Stimulated activated naive CD8-positive, alpha-beta T cell treated with anti-CD3 and anti-CD28 coated beads, Interleukin-15, amount 100 ng/mL, for 72 hours (primary cell): ENCODE measurements around the gene WDR90.

Source experiments
- ATAC-seq: fragments of 150-1000 bp; cut with Tn5 transposase; 2 replicates; pipeline ENCODE4 v1.10.0; 2021; ENCODE audit warnings: mild to moderate bottlenecking, moderate library complexity
- DNase-seq, 2 donors: peaks; one replicate each; pipeline ENCODE4 v3.0.0; 2021 to 2022
- H3K27ac Mint-ChIP-seq, 2 donors: one replicate each; pipeline ENCODE4 v1.8.0; 2022; ENCODE audit warnings: mild to moderate bottlenecking in 2 of 2, mixed read lengths in 2 of 2, moderate library complexity in 2 of 2
- H3K27me3 Mint-ChIP-seq: one replicate; pipeline ENCODE4 v1.8.0; 2022; ENCODE audit warnings: mixed read lengths
- H3K4me1 Mint-ChIP-seq: one replicate; pipeline ENCODE4 v1.8.0; 2022; ENCODE audit warnings: mild to moderate bottlenecking, mixed read lengths
- H3K4me3 Mint-ChIP-seq, 2 donors: one replicate each; pipeline ENCODE4 v1.8.0; 2022; ENCODE audit warnings: mild to moderate bottlenecking in 2 of 2, mixed read lengths in 2 of 2, moderate library complexity in 1 of 2
- H3K9me3 Mint-ChIP-seq, 2 donors: one replicate each; pipeline ENCODE4 v1.8.0; 2022; ENCODE audit warnings: mixed read lengths in 2 of 2

WDR90 gene

DNA sequence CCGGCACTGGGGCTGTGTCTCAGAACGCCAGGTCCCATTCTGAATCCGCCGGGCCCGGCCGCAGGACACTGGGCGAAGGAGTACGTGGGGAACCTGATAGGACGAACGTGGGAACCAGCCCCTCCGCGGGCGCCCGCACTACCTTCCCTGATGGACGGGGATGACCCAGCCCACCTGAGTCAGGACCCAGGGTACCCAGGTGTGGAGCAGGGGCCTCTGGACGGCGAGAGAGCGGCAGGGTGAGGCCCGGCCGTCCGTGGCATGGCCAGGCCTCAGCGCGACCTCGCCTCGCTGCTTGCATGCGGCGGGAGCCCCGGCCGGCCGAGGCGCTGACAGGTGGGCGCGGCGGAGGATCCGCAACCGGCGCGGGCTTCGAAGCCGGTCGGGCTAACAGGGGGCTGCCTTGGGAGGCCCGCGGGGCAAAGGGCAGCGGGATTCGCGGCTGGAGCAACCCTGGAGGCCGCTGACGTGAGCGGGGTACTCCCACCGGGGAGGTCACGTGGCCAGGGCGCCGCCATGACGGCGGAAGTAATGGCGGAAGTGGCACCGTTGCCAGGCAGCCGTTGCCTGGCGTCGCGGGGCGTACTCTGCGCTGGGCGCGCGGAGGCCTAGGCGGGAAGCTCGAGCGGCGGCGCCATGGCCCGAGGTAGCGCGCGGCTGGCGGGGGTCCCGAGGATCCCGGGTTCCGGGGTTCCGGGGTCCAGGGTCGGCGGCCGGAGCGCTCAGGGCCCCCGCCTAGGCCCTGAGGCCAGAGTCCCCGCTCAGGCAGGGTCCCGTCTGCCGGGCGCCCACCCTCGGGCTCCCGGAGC lies at the start of gene WDR90:
Gene WDR90 (plus strand): TSS at position 585 of the 809 bp plus-strand sequence. CDS start 52 bp downstream, at position 637.
- Mint-ChIP-seq H3K9me3 (no peaks in the 10 kb centered on the region), H3K4me3 (peak within 1 kb of the TSS; percentile 86 to 90), H3K4me1 (peaks cover 62% of the 10 kb centered on the region), H3K27ac (peak within 1 kb of the TSS; percentile 52 to 94), H3K27me3 (no peaks in the 10 kb centered on the region)
- DNase-seq (peak; percentile 86 to 92), ATAC-seq (peak; percentile 93)

- Mint-ChIP-seq H3K27ac (no peak overlapping the region), H3K4me3 (peak overlapping the region in 1 of 2 donors; percentile 29), H3K4me1 (peaks cover 24% of the 10 kb centered on the region), H3K9me3 (no peaks in the 10 kb centered on the region), H3K27me3 (no peaks in the 10 kb centered on the region)
- no peak for ATAC-seq
- no peak for DNase-seq
These were observed 48.4 kb upstream of the WDR90 start for GRCh38 chr16:600781-601180.

GRCh38 chr16:603933-604332 lies 45.2 kb upstream of the WDR90 start:
- no peaks in the 10 kb centered on the region for H3K9me3 Mint-ChIP-seq
- no peak for DNase-seq
- H3K4me1 Mint-ChIP-seq, result peaks cover 34% of the 10 kb centered on the region
- no peak overlapping the region for H3K27ac Mint-ChIP-seq
- peak overlapping the region in 1 of 2 donors; percentile 10 for H3K4me3 Mint-ChIP-seq
- no peak for ATAC-seq
- no peaks in the 10 kb centered on the region for H3K27me3 Mint-ChIP-seq

GRCh38 chr16:606656-607307 lies 42.4 kb upstream of the WDR90 start:
- Mint-ChIP-seq H3K27ac (peak overlapping the region in 1 of 2 donors; percentile 54), H3K4me3 (no peak overlapping the region), H3K27me3 (no peaks in the 10 kb centered on the region), H3K9me3 (no peaks in the 10 kb centered on the region), H3K4me1 (peaks cover 36% of the 10 kb centered on the region)
- DNase-seq (no peak), ATAC-seq (no peak)

DNA sequence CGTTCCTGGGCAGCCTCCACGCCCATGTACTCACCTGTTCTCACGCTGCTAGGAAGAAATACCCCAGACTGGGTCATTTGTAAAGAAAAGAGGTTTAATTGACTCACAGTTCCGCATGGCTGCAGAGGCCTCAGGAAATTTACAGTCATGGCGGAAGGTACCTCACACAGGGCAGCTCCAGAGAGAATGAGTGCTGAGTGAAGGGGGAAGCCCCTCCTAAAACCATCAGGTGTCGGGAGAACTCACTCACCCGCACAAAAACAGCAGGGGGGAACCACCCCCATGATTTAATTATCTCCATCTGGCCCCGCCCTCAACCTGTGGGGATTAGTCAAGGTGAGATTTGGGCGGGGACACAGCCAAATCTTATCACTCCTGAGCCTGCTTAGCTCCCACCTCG lies 41.1 kb upstream of the WDR90 start:
- Mint-ChIP-seq H3K9me3 (no peaks in the 10 kb centered on the region), H3K27ac (no peak overlapping the region), H3K4me1 (peaks cover 30% of the 10 kb centered on the region), H3K27me3 (no peaks in the 10 kb centered on the region), H3K4me3 (peak overlapping the region in 1 of 2 donors; percentile 8)
- ATAC-seq (peak; percentile 94), DNase-seq (peak in 1 of 2 donors; percentile 62)

GRCh38 chr16:609316-609715 lies 39.8 kb upstream of the WDR90 start:
- DNase-seq (no peak), ATAC-seq (no peak)
- Mint-ChIP-seq H3K27me3 (no peaks in the 10 kb centered on the region), H3K9me3 (no peaks in the 10 kb centered on the region), H3K27ac (no peak overlapping the region), H3K4me1 (peaks cover 21% of the 10 kb centered on the region), H3K4me3 (no peak overlapping the region)

GRCh38 chr16:609984-610383 lies 39.2 kb upstream of the WDR90 start:
- H3K4me1 Mint-ChIP-seq, result peaks cover 21% of the 10 kb centered on the region
- no peaks in the 10 kb centered on the region for H3K27me3 Mint-ChIP-seq
- DNase-seq, result no peak
- no peak overlapping the region for H3K4me3 Mint-ChIP-seq
- H3K9me3 Mint-ChIP-seq, result no peaks in the 10 kb centered on the region
- H3K27ac Mint-ChIP-seq, result peak overlapping the region in 1 of 2 donors; percentile 37
- no peak for ATAC-seq

DNA sequence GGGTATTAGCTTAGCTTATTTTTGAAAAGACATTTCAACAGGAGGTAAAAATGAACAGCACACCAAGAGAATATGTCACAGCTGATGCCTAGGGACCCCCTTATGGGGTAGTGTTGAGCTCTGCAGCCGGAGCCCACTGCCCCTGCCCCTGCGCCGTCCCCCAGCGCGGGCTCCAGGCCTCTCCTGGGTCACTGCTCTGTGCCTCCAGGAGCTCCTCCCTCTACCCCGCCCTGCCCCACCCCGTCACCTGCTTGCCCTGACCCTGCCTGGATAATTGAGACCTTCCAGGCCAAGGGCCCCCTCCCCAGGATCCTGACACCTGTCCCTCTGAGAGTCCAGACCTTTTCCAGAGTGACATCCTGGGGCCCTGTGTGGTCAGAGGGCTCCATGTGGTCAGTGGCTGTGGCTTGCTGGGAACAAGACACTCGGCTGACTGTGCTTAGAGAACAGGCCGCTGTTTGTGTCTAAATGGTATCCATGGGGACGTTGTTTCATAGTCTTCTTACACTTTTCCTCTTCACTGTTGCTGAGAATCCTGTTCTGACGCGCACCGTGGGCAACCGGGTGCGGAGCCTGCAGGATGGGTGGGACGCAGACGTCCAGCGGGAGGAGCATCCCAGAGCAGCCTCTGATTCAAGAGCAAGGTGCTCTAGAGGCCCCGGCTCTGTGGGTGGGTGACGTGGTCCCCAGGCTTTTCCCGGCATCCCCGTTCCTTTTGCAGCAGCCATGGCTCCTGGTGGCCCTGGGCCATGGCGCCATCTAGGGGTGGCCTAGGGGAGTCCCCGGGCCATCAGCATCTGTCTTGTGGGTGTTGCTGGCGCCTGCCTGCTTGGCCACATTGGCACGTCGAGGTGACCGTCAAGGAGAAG lies 38.4 kb upstream of the WDR90 start:
- Mint-ChIP-seq H3K4me3 (no peak overlapping the region), H3K4me1 (peaks cover 21% of the 10 kb centered on the region), H3K27ac (peak overlapping the region in 1 of 2 donors; percentile 40), H3K9me3 (no peaks in the 10 kb centered on the region), H3K27me3 (no peaks in the 10 kb centered on the region)
- ATAC-seq (peak; percentile 73), DNase-seq (peak; percentile 51 to 62)

DNA sequence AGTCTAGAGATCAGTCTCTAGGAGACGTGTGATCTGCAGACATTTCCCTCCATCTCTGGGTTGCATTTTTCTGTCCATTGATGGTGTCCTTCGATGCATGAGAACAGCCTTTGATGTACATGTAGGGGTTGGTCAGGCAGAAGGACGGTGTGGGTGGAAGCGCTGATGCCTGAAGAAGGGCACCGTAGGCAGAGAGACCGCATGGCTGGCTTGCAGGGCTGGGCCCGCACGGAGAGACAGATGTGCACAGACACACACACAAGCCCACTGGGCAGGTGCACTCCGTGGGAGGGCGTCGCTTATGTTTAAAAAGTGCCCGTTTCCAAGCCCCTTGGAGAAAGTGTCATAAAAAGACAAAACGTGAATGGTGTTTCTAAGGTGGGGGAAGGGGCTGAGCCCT lies 34.0 kb upstream of the WDR90 start:
- Mint-ChIP-seq H3K27me3 (no peaks in the 10 kb centered on the region), H3K4me1 (peaks cover 5% of the 10 kb centered on the region), H3K9me3 (no peaks in the 10 kb centered on the region), H3K27ac (no peak overlapping the region), H3K4me3 (no peak overlapping the region)
- no peak for DNase-seq
- ATAC-seq, result no peak

DNA sequence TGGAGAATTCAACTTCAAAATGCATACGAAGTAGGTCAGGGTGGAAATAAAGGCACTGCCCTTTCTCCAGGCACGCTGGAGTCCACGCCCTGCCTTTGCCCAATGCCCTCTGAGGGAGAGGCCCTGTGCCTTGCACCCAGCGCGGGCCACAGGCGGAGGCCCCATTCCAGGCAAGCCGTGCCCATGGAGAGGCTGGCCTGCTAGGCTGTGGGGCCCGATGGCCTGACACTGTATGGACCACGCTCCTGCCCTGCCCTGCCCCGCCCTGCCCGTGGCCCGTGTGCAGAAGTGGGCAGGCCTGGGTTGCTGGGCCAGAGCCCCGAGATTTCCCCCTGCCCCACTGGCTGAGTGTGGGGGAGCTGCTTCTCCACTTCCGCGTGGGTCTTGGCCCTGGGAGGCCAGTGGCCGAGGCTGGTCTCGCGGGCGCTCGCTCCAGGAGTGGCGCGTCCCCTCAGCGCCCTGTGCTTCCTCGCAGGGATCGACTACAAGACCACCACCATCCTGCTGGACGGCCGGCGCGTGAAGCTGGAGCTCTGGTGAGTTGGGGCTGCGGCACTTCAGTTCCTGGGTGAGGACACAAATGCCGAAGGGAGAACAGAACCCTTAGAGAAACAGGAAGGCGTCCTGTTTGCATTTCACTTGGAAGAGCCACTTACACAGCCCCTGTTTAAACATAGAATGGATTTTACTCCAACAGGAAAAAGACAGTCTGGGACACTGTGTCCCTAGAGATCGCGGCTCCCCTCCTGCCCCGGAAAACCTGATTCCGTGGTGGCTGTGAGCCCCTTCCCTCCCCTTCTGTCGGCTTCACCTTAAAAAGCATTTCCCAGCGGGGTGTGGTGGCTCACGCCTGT lies 32.2 kb upstream of the WDR90 start:
- H3K4me1 Mint-ChIP-seq, result peaks cover 5% of the 10 kb centered on the region

GRCh38 chr16:617855-618254 lies 31.3 kb upstream of the WDR90 start:
- Mint-ChIP-seq H3K27me3 (no peaks in the 10 kb centered on the region), H3K27ac (no peak overlapping the region), H3K4me1 (peaks cover 5% of the 10 kb centered on the region), H3K9me3 (no peaks in the 10 kb centered on the region), H3K4me3 (no peak overlapping the region)
- DNase-seq, result no peak
- no peak for ATAC-seq

More for the DNA sequence above, 32.2 kb upstream of the WDR90 start:
- H3K27me3 Mint-ChIP-seq, result no peaks in the 10 kb centered on the region
- ATAC-seq, result no peak
- no peak overlapping the region for H3K4me3 Mint-ChIP-seq
- no peak for DNase-seq
- peak overlapping the region in 1 of 2 donors; percentile 27 for H3K27ac Mint-ChIP-seq
- no peaks in the 10 kb centered on the region for H3K9me3 Mint-ChIP-seq

GRCh38 chr16:619476-620100 lies 29.6 kb upstream of the WDR90 start:
- DNase-seq (no peak), ATAC-seq (no peak)
- H3K27ac Mint-ChIP-seq, result no peak overlapping the region
- H3K9me3 Mint-ChIP-seq, result no peaks in the 10 kb centered on the region
- no peak overlapping the region for H3K4me3 Mint-ChIP-seq
- H3K27me3 Mint-ChIP-seq, result no peaks in the 10 kb centered on the region
- H3K4me1 Mint-ChIP-seq, result peaks cover 5% of the 10 kb centered on the region

DNA sequence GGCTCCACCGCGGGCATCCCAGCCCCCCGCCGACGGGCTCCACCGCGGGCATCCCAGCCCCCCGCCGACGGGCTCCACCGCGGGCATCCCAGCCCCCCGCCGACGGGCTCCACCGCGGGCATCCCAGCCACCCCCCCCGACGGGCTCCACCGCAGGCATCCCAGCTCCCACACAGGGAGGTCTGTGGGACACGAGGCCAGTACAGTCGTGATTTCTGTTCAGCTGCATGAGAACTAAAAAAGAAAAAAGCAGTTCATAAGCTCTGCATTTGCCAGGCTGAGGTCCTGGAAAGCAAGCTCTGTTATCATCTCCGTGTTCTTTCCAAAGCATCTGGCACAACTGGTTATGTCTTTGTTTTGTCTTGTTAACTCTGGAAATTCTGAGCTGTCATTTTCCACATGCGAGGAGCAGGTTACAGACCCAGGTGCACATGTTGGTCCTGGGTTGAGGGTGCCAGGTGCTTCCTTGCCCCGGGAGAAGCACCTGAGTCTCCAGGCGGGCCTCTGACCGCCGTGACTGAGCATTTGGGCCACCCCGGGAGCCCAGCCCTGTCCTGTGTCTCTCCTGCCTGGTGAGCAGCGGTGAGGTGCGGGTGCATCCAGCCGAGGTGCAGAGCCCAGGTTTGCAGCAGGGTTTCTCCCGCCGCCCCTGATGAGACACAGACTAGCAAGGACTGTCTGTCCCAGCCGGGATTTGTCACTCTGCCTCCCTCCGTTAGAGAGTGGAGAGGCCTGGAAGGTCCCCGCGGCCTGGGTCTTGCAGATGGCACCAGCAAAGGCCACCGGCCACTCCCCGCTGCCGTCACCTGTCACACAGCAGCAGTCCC lies 28.3 kb upstream of the WDR90 start:
- H3K9me3 Mint-ChIP-seq, result no peaks in the 10 kb centered on the region
- peaks cover 5% of the 10 kb centered on the region for H3K4me1 Mint-ChIP-seq
- H3K27me3 Mint-ChIP-seq, result no peaks in the 10 kb centered on the region
- H3K4me3 Mint-ChIP-seq, result no peak overlapping the region
- H3K27ac Mint-ChIP-seq, result no peak overlapping the region
- ATAC-seq (no peak), DNase-seq (no peak)
